HCT116 (cell line): Measurements from ENCODE around the gene RAB40C. TPM values are rescaled to one million over a fixed set of nuclear protein-coding genes. Genes with fewer than 3 reads are reported as not detected.

Source experiments
- ATAC-seq: fragments of 200-7000 bp; cut with Tn5 transposase; 2 replicates; pipeline ENCODE4 v1.9.1; 2020; ENCODE audit warnings: mild to moderate bottlenecking, moderate library complexity
- BruUV-seq: library from RNA; stranded (reverse); fragments of 400-500 nt; replicated peaks from 2 replicates; lab custom pipeline; 2021; lab: Mats Ljungman, UMichigan
- CTCF ChIA-PET: fragments of 300-600 bp; sonication (Branson Sonifier 250); formaldehyde crosslinking; loops from one replicate; lab custom pipeline; 2021; ENCODE audit warnings: antibody characterized with exemption; lab: Charles Lee
- POLR2A ChIA-PET: fragments of 300-600, 350-600 bp; sonication (Branson Sonifier 250); formaldehyde crosslinking; loops from one replicate; lab custom pipeline; 2021; ENCODE audit warnings: antibody characterized with exemption; lab: Charles Lee
- RAD21 ChIA-PET, 2 experiments: fragments of 300-600 bp; sonication (Branson Sonifier 250); formaldehyde crosslinking; loops; one replicate each; lab custom pipeline; 2023; ENCODE audit warnings: low total read pairs in 2 of 2; ENCODE audit not compliant: uncharacterized antibody in 2 of 2, unreplicated experiment in 2 of 2, low non-redundant PET in 1 of 2; lab: Charles Lee
- DNase-seq: peaks from one replicate; pipeline ENCODE4 v3.0.0-alpha.2; 2010; ENCODE audit warnings: low read depth, low spot score
- H2AFZ ChIP-seq: fragments of 200-600 bp; shearing (Covaris generic), sonication (generic); 2 replicates; pipeline ENCODE4 v1.6.1; 2017; ENCODE audit warnings: low read depth, mixed run types, mixed read lengths, antibody characterized with exemption, low read length; ENCODE audit not compliant: poor library complexity, severe bottlenecking
- H3K27ac ChIP-seq: 2 replicates; pipeline ENCODE4 v1.5.1; 2012; ENCODE audit warnings: low read depth, low read length
- H3K27me3 ChIP-seq: fragments of 200-600 bp; sonication (generic); 2 replicates; pipeline ENCODE4 v1.6.1; 2016; ENCODE audit warnings: mixed run types, low read length, mixed read lengths; ENCODE audit not compliant: insufficient read depth
- H3K36me3 ChIP-seq, 2 experiments: fragments of 200-500 bp in 1 of 2; fragments of 200-600 bp in 1 of 2; sonication (Bioruptor generic) in 1 of 2; sonication (generic) in 1 of 2; 2 replicates each; pipeline versions ENCODE4 v1.5.1 to v1.6.1; 2014 to 2016; ENCODE audit warnings: low read length in 2 of 2, inconsistent platforms in 1 of 2, mixed read lengths in 1 of 2, mixed run types in 1 of 2; ENCODE audit not compliant: insufficient read depth in 2 of 2, control insufficient read depth in 1 of 2
- H3K4me1 ChIP-seq, 2 experiments: fragments of 200-600 bp in 1 of 2; sonication (generic) in 1 of 2; 2 replicates each; pipeline versions ENCODE4 v1.5.1 to v1.6.1; 2012 to 2017; ENCODE audit warnings: low read length in 2 of 2, inconsistent platforms in 1 of 2, mild to moderate bottlenecking in 1 of 2, mixed read lengths in 1 of 2, mixed run types in 1 of 2, moderate library complexity in 1 of 2; ENCODE audit not compliant: insufficient read depth in 2 of 2, control insufficient read depth in 1 of 2
- H3K4me2 ChIP-seq: fragments of 200-600 bp; sonication (generic); 2 replicates; pipeline ENCODE4 v1.6.1; 2017; ENCODE audit warnings: mixed run types, low read length, mixed read lengths
- H3K4me3 ChIP-seq, 2 experiments: fragments of 200-600 bp in 1 of 2; sonication (generic) in 1 of 2; replicated peaks in 1 of 2; 2 replicates each; pipeline ENCODE4 v1.5.1; 2011 to 2016; ENCODE audit warnings: low read length in 2 of 2, control low read depth in 1 of 2, low read depth in 1 of 2, mild to moderate bottlenecking in 1 of 2, mixed read lengths in 1 of 2, mixed run types in 1 of 2
- H3K79me2 ChIP-seq: fragments of 200-600 bp; sonication (generic); 2 replicates; pipeline ENCODE4 v1.6.1; 2017; ENCODE audit warnings: mild to moderate bottlenecking, mixed run types, low read length, moderate library complexity, mixed read lengths; ENCODE audit not compliant: insufficient read depth
- H3K9ac ChIP-seq: fragments of 200-600 bp; sonication (generic); 2 replicates; pipeline ENCODE4 v1.6.1; 2016; ENCODE audit warnings: low read length, mixed read lengths
- H3K9me2 ChIP-seq: fragments of 200-600 bp; sonication (generic), shearing (Covaris generic); 2 replicates; pipeline ENCODE4 v1.6.1; 2017; ENCODE audit warnings: mixed run types, mild to moderate bottlenecking, moderate library complexity; ENCODE audit not compliant: insufficient read depth
- H3K9me3 ChIP-seq, 2 experiments: fragments of 200-500 bp in 1 of 2; fragments of 200-600 bp in 1 of 2; sonication (Bioruptor generic) in 1 of 2; sonication (generic) in 1 of 2; 2 replicates each; pipeline ENCODE4 v1.6.1; 2014 to 2017; ENCODE audit warnings: low read length in 2 of 2, mixed read lengths in 2 of 2, inconsistent platforms in 1 of 2, low read depth in 1 of 2, mild to moderate bottlenecking in 1 of 2, mixed run types in 1 of 2, moderate library complexity in 1 of 2; ENCODE audit not compliant: control insufficient read depth in 1 of 2, insufficient read depth in 1 of 2
- H4K20me1 ChIP-seq: fragments of 200-600 bp; sonication (generic), shearing (Covaris generic); 2 replicates; pipeline ENCODE4 v1.6.1; 2017; ENCODE audit warnings: mixed run types, mild to moderate bottlenecking, moderate library complexity; ENCODE audit not compliant: insufficient read depth
- CEBPB ChIP-seq: IDR thresholded peaks from 2 replicates; pipeline ENCODE4 v1.6.1; 2012; ENCODE audit warnings: low read depth
- EGR1 ChIP-seq: IDR thresholded peaks from 2 replicates; pipeline ENCODE4 v1.6.1; 2012; ENCODE audit warnings: low read depth
- FOSL1 ChIP-seq: IDR thresholded peaks from 2 replicates; pipeline ENCODE4 v1.6.1; 2012; ENCODE audit warnings: low read depth
- POLR2A ChIP-seq: IDR thresholded peaks from 2 replicates; pipeline ENCODE4 v1.7.0; 2011; ENCODE audit warnings: borderline replicate concordance; ENCODE audit not compliant: insufficient read depth, insufficient read length; ENCODE audit errors: extremely low read depth
- SP1 ChIP-seq: IDR thresholded peaks from 2 replicates; pipeline ENCODE4 v1.6.1; 2012; ENCODE audit warnings: low read depth
- YY1 ChIP-seq: IDR thresholded peaks from 2 replicates; pipeline ENCODE4 v1.6.1; 2011; ENCODE audit warnings: low read length, low read depth, moderate library complexity, mild to moderate bottlenecking; ENCODE audit not compliant: insufficient replicate concordance; ENCODE audit errors: extremely low read depth
- intact Hi-C: fragments of 100-400 bp; cut with micrococcal nuclease; formaldehyde crosslinking; loops from 2 replicates; pipeline ENCODE4 v1.10.0; 2022
- total RNA-seq: library from RNA; stranded (reverse); gene quantifications from one replicate; pipeline ENCODE4 v1.2.1, GENCODE V29; 2021; ENCODE audit not compliant: unreplicated experiment
- TF ChIP-seq, protein P1 (sequence below): IDR thresholded peaks from 2 replicates; pipeline ENCODE4 v1.6.1; 2011; ENCODE audit warnings: mild to moderate bottlenecking, low read length, moderate library complexity; ENCODE audit not compliant: insufficient replicate concordance; ENCODE audit errors: extremely low read depth
- TF ChIP-seq, protein P2 (sequence below): IDR thresholded peaks from 2 replicates; pipeline ENCODE4 v1.6.1; 2012; ENCODE audit warnings: low read depth

RAB40C gene
- total RNA-seq, 1 experiment from 2014 or later = 14.1 TPM

DNA sequence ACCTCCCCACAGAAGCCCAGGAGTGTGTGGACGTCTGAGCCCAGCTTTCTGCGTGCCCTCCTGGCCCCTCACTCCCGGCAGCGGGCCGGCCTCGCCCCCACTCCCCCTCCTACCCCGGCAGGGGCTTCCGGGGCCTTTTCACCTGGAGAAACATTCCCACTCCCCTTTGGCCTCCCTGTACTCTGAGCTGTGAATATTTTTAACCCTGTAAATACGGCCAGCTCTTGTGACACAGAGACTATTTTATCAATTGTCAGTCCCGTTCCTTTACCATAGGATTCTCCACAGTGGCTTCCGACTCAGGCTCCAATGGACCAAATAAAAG is 35.6 kb upstream of the RAB40C start:
- BruUV-seq = no TSS peak
- Histone ChIP-seq H3K36me3 (no peaks in the 10 kb centered on the region), H3K27ac (no peak overlapping the region), H3K9ac (no peak overlapping the region), H3K9me3 (no peaks in the 10 kb centered on the region), H3K79me2 (no peaks in the 10 kb centered on the region), H3K27me3 (no peaks in the 10 kb centered on the region), H3K9me2 (no peaks in the 10 kb centered on the region), H4K20me1 (no peaks in the 10 kb centered on the region), H3K4me2 (no peak overlapping the region), H3K4me1 (no peaks in the 10 kb centered on the region), H2AFZ (no peak overlapping the region), H3K4me3 (no peak overlapping the region)
- intact Hi-C loops = no loop called here
- no peak for TF ChIP-seq FOSL1
- TF ChIP-seq EGR1 = no peak
- no peak for TF ChIP-seq YY1
- no peak for TF ChIP-seq POLR2A
- no peak for TF ChIP-seq CEBPB
- no peak for ATAC-seq
- POLR2A ChIA-PET = no interaction called here
- RAD21 ChIA-PET = no interaction called here
- no peak for DNase-seq
- CTCF ChIA-PET = no interaction called here

DNA sequence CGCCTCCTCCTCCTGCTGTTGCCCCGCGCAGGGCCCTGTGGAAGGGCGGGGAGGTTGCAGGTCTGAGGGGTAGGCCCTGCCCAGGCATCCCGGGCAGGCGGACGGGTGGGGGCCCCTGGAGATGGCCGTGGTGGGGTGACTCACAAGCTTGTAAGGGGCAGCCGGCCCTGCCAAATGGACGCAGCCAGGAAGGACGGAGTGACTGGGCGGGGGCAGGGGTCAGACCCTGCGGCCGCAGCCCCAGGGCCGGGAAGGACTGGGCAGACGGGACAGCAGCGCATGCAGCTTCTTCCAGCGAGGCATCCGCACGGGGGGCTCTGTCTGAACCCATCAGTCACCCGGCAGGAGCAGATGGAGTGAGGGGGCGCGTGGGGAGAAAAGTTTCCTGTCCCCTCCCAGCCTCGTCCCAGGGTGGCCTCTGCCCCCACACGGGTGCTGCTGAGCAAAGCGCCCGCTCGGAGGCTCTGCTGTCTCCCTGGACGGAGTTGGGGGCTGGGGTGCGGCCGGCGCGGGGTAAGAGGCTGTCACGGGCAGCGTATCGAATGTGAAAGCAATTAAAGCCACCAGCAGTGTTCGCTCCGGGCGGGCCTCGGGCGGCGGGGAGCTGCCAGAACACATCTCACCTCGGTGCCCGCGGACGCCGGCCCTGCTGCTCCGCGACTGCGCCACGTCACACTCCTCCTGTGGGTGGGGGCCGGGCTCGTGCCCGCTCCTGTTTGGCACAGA is 35.1 kb upstream of the RAB40C start:
- intact Hi-C loops = no loop called here
- Histone ChIP-seq H3K79me2 (no peaks in the 10 kb centered on the region), H3K4me1 (no peaks in the 10 kb centered on the region), H3K9me3 (no peaks in the 10 kb centered on the region), H3K27me3 (no peaks in the 10 kb centered on the region), H3K4me2 (no peak overlapping the region), H3K4me3 (no peak overlapping the region), H4K20me1 (no peaks in the 10 kb centered on the region), H3K27ac (no peak overlapping the region), H2AFZ (no peak overlapping the region), H3K9me2 (no peaks in the 10 kb centered on the region), H3K36me3 (no peaks in the 10 kb centered on the region), H3K9ac (no peak overlapping the region)
- CTCF ChIA-PET = no interaction called here
- ATAC-seq = no peak; the same call in 1 of the 2 replicates
- POLR2A ChIA-PET = no interaction called here
- no peak for DNase-seq
- RAD21 ChIA-PET = no interaction called here
- no TSS peak for BruUV-seq
- TF ChIP-seq, protein P1, sequence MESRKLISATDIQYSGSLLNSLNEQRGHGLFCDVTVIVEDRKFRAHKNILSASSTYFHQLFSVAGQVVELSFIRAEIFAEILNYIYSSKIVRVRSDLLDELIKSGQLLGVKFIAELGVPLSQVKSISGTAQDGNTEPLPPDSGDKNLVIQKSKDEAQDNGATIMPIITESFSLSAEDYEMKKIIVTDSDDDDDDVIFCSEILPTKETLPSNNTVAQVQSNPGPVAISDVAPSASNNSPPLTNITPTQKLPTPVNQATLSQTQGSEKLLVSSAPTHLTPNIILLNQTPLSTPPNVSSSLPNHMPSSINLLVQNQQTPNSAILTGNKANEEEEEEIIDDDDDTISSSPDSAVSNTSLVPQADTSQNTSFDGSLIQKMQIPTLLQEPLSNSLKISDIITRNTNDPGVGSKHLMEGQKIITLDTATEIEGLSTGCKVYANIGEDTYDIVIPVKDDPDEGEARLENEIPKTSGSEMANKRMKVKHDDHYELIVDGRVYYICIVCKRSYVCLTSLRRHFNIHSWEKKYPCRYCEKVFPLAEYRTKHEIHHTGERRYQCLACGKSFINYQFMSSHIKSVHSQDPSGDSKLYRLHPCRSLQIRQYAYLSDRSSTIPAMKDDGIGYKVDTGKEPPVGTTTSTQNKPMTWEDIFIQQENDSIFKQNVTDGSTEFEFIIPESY = no peak
- TF ChIP-seq, protein P2, sequence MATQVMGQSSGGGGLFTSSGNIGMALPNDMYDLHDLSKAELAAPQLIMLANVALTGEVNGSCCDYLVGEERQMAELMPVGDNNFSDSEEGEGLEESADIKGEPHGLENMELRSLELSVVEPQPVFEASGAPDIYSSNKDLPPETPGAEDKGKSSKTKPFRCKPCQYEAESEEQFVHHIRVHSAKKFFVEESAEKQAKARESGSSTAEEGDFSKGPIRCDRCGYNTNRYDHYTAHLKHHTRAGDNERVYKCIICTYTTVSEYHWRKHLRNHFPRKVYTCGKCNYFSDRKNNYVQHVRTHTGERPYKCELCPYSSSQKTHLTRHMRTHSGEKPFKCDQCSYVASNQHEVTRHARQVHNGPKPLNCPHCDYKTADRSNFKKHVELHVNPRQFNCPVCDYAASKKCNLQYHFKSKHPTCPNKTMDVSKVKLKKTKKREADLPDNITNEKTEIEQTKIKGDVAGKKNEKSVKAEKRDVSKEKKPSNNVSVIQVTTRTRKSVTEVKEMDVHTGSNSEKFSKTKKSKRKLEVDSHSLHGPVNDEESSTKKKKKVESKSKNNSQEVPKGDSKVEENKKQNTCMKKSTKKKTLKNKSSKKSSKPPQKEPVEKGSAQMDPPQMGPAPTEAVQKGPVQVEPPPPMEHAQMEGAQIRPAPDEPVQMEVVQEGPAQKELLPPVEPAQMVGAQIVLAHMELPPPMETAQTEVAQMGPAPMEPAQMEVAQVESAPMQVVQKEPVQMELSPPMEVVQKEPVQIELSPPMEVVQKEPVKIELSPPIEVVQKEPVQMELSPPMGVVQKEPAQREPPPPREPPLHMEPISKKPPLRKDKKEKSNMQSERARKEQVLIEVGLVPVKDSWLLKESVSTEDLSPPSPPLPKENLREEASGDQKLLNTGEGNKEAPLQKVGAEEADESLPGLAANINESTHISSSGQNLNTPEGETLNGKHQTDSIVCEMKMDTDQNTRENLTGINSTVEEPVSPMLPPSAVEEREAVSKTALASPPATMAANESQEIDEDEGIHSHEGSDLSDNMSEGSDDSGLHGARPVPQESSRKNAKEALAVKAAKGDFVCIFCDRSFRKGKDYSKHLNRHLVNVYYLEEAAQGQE = no peak
- TF ChIP-seq SP1 (no peak), CEBPB (no peak)
